Muscle layer of colon (tissue), 2 donors: ENCODE data around the gene MUC13.

Experiments used
- H3K27ac ChIP-seq: one replicate; pipeline ENCODE4 v1.7.0; 2013; ENCODE audit warnings: low read depth, mild to moderate bottlenecking, low read length, moderate library complexity
- H3K27me3 ChIP-seq, 2 donors: one replicate each; pipeline ENCODE4 v1.7.0; 2013; ENCODE audit warnings: low read length in 2 of 2, mild to moderate bottlenecking in 2 of 2; ENCODE audit not compliant: insufficient read depth in 2 of 2, control insufficient read depth in 1 of 2
- H3K36me3 ChIP-seq: one replicate; pipeline ENCODE4 v1.7.0; 2013; ENCODE audit warnings: mild to moderate bottlenecking, low read length; ENCODE audit not compliant: insufficient read depth
- H3K4me1 ChIP-seq: one replicate; pipeline ENCODE4 v1.7.0; 2013; ENCODE audit warnings: mild to moderate bottlenecking, low read length; ENCODE audit not compliant: insufficient read depth
- H3K4me3 ChIP-seq, 2 donors: one replicate each; pipeline ENCODE4 v1.7.0; 2013; ENCODE audit warnings: low read length in 2 of 2, low read depth in 1 of 2, mild to moderate bottlenecking in 1 of 2, moderate library complexity in 1 of 2
- H3K9ac ChIP-seq: one replicate; pipeline ENCODE4 v1.7.0; 2013; ENCODE audit warnings: low read length
- H3K9me3 ChIP-seq: one replicate; pipeline ENCODE4 v1.7.0; 2013; ENCODE audit warnings: mild to moderate bottlenecking, low read length
- donor health status: abdominal sarcoma.
- donor health status: Adenocarcinoma of cecum.

Gene MUC13

DNA sequence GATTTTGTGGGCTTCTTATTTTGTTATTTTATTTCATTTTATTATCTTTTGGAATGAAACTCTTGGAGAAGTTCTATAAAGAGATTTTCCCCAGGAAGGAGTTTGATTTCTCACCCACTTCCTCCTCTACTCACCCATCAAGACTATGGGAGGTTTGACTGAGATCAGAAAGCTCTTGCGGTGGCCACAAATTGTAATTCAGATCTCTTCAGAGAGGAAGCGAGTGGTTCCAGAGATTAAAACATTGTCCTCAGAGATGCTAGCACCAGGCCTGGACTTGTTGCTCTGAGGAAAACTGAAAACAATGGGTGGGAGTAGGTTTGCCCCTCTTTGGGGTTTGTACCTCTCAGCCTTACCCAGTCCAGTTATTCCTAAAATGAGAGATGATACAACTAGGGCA is 8.1 kb upstream of the MUC13 start:
- no peak overlapping the region for H3K27ac ChIP-seq
- no peak overlapping the region for H3K9ac ChIP-seq
- H3K9me3 ChIP-seq = no peaks in the 10 kb centered on the region
- no peak overlapping the region for H3K4me3 ChIP-seq
- no peaks in the 10 kb centered on the region for H3K36me3 ChIP-seq
- no peaks in the 10 kb centered on the region for H3K4me1 ChIP-seq
- H3K27me3 ChIP-seq = no peaks in the 10 kb centered on the region

DNA sequence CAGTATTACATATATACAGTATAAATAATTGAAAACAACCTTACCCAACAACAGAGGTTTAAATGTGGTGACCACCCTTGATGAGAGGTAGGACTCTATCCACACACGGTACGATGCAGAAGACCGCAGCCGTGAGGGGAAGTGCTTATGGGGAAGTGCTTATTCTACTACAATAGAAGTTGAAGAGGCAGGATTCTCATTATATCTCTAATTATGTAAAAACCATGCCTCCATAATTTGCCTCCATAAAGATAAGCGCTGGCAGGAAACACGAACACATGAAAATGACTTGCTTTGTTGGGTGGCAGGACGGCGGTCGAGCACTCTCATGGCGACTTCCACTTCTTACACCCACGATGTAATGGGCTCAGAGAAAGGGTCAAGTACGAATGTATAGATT is 7.2 kb upstream of the MUC13 start:
- Histone ChIP-seq H3K9ac (no peak overlapping the region), H3K27ac (no peak overlapping the region), H3K36me3 (no peaks in the 10 kb centered on the region), H3K27me3 (no peaks in the 10 kb centered on the region), H3K9me3 (no peaks in the 10 kb centered on the region), H3K4me1 (no peaks in the 10 kb centered on the region), H3K4me3 (no peak overlapping the region)

DNA sequence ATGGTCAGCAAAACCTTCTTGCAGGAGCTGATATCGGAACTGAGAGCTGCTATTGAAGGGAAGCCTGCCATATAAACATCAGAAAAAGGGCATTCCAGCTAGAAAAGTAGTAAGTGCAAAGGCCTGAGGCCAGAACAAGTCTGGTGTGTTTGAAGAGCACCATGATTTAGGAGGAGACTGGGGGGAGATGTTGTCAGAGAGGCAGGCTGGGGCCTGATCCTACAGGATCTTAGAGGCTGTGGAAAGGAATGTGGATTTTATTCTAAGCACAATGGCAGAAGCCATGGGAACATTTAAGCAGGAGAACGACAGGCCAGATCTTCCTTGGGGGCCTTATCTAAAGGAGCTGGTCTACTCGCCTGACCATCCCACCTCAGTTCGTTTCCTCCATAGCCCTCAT is 5.1 kb upstream of the MUC13 start:
- Histone ChIP-seq H3K9me3 (no peaks in the 10 kb centered on the region), H3K4me1 (no peaks in the 10 kb centered on the region), H3K9ac (no peak overlapping the region), H3K4me3 (no peak overlapping the region), H3K27ac (no peak overlapping the region), H3K36me3 (no peaks in the 10 kb centered on the region), H3K27me3 (no peaks in the 10 kb centered on the region)

DNA sequence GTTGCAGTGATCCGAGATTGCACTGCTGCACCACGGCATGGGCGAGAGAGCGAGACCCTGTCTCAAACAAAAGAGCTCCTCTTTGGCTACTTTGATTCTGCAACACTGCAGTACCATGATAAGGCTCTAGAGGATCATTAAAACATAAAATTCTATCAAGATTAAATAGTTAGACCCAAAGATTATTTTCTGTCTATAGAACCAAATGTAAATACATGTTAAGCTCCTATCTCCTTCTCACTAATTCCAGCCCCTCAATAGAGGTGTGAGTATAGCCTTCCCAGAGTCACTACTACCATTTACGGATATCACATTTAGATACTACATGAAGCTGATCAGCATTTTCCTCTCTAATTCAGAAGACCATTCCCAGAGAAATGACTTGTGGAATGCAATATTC is 4.3 kb upstream of the MUC13 start:
- Histone ChIP-seq H3K27me3 (no peaks in the 10 kb centered on the region), H3K36me3 (no peaks in the 10 kb centered on the region), H3K9me3 (no peaks in the 10 kb centered on the region), H3K4me3 (no peak overlapping the region), H3K4me1 (no peaks in the 10 kb centered on the region), H3K9ac (no peak overlapping the region), H3K27ac (no peak overlapping the region)

DNA sequence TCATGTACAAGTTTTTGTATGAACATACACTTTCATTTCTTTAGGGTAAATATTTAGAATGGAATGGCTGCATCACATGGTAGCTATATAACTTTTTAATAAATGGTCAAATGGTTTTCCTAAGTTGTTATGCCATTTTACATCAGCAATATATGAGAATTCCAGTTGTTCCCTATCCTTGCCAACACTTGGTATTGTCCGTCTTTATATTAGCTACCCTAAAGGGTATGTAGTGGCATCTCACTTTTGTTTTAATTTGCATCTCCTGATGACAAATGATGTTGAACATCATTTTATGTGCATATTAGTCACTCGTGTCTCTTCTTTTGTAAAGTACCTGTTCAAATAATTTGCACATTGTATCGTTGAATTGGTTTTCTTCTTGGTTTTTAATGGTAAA is 2.5 kb upstream of the MUC13 start:
- H3K27ac ChIP-seq = no peak overlapping the region
- no peaks in the 10 kb centered on the region for H3K4me1 ChIP-seq
- no peaks in the 10 kb centered on the region for H3K9me3 ChIP-seq
- H3K9ac ChIP-seq = no peak overlapping the region
- H3K4me3 ChIP-seq = no peak overlapping the region
- H3K36me3 ChIP-seq = no peaks in the 10 kb centered on the region
- H3K27me3 ChIP-seq = no peaks in the 10 kb centered on the region

DNA sequence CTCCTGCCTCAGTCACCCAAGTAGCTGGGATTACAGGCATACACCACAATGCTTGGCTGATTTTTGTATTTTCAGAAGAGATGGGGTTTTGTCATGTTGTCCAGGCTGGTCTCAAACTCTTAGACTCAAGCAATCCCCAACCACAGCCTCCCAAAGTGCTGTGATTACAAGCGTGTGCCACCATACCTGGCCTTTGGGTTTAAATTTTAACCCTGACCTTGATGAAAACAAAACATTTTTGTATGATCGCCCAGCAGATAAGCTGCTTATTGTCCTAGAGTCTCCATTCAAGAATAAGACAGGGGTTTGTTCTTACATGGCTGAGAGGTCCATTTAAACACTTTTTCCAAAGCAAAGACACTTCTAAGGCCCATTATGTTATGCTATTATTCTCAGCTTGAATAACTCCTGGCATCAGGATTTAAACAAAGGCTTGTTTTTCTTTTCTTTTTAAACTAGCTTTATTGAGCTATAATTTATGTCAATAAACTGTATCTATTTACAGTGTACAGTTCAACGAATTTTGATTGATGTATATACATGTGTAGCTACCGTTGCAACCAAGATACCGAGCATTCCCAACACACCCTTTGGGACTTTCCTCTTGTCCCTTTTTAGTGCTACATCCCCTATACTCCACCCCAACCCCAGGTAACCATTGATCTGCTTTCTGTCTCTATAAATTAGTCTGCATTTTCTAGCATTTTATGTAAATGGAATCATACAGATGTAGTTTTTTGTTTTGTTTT is 1.4 kb upstream of the MUC13 start:
- H3K9me3 ChIP-seq = no peaks in the 10 kb centered on the region
- H3K4me3 ChIP-seq = no peak overlapping the region
- no peak overlapping the region for H3K9ac ChIP-seq

DNA sequence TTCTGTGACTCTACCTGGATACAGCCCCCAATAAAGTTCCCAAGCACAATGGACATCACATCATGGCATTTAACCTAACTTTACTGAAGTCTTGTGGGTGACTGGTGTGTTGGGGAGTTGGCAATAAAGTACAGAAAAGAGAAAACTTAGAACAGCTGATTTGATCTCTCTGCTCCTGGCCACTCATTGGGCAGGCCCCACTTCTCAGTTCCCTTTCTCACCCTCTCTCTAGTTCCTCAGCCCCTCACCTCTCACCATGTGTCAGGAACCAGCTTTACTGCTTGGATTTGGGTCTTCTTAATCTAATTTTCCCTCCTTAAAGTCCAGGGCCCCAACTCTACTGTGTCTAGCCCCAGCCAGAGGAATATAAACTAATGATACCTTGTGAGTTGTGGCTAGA is 713 bp upstream of the MUC13 start:
- no peak overlapping the region for H3K9ac ChIP-seq
- H3K27ac ChIP-seq = no peak overlapping the region
- no peaks in the 10 kb centered on the region for H3K9me3 ChIP-seq
- no peak overlapping the region for H3K4me3 ChIP-seq
- no peaks in the 10 kb centered on the region for H3K4me1 ChIP-seq
- H3K27me3 ChIP-seq = no peaks in the 10 kb centered on the region
- no peaks in the 10 kb centered on the region for H3K36me3 ChIP-seq

More for the DNA sequence above, 1.4 kb upstream of the MUC13 start:
- H3K27me3 ChIP-seq = no peaks in the 10 kb centered on the region
- no peak overlapping the region for H3K27ac ChIP-seq
- H3K36me3 ChIP-seq = no peaks in the 10 kb centered on the region
- no peaks in the 10 kb centered on the region for H3K4me1 ChIP-seq

DNA sequence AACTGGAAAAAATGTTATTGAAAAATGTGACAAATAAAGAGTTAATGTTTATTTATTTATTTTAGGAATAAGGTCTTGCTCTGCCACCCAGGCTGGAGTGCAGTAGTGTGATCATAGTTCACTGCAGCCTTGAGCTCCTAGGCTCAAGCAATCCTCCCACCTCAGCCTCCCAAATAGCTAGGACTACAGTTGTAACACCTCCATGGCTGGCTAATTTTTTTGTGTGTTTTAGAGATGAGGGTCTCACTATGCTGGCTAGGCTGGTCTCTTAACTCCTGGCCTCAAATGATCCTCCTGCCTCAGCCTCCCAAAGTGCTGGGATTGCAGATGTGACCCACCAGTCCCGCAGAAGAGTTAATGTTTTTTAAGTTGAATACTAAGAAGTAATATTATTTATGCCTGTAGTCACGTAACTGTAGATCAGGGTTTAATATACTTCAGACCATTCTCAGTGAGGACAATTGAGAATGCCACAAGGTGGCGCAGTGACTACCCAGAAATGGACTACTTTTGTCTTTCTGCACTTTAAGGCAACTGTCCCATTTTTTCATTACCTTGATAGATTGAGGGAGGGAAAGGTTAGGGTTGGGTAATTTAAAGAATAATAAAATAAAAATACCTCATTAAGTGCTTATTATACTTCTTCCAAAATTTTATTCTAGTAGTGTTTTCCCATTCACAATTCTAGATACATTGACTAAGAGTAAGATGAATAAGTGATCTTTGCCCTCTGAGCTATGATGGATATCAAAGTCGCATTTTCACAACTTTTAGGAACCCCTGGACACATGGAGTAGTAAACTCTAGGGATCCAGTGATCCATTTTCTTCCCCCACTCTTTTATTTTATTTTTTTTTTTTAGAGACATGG is 6.0 kb downstream of the MUC13 start:
- H3K36me3 ChIP-seq = no peaks in the 10 kb centered on the region
- H3K27me3 ChIP-seq = no peaks in the 10 kb centered on the region
- H3K4me1 ChIP-seq = no peaks in the 10 kb centered on the region
- no peak overlapping the region for H3K27ac ChIP-seq
- H3K9me3 ChIP-seq = no peaks in the 10 kb centered on the region
- H3K9ac ChIP-seq = no peak overlapping the region
- H3K4me3 ChIP-seq = no peak overlapping the region

DNA sequence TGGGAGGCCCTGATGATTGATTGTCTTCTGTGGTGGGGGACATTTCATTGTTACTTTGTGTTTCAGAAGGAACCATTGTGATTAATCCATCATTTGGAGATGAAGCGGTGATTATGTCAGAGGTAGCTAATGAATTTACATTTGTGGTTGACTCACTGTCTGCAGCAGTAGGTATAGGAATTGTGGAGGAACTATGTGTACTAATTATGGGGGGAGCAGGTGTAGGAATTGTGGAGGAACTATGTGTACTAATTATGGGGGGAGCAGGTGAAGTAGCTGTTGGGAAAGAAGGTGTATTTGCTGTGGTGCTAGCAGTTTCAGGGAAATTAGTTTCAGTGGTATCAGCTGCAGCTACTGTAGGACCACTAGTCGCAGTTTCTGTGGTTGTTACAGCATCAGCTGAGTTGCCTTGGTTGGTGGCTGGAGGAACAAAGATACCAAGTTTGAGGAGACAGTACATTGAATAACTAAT is 6.9 kb downstream of the MUC13 start:
- Histone ChIP-seq H3K27ac (no peak overlapping the region), H3K4me3 (no peak overlapping the region), H3K9ac (no peak overlapping the region), H3K36me3 (no peaks in the 10 kb centered on the region), H3K27me3 (no peaks in the 10 kb centered on the region), H3K4me1 (no peaks in the 10 kb centered on the region), H3K9me3 (no peaks in the 10 kb centered on the region)

DNA sequence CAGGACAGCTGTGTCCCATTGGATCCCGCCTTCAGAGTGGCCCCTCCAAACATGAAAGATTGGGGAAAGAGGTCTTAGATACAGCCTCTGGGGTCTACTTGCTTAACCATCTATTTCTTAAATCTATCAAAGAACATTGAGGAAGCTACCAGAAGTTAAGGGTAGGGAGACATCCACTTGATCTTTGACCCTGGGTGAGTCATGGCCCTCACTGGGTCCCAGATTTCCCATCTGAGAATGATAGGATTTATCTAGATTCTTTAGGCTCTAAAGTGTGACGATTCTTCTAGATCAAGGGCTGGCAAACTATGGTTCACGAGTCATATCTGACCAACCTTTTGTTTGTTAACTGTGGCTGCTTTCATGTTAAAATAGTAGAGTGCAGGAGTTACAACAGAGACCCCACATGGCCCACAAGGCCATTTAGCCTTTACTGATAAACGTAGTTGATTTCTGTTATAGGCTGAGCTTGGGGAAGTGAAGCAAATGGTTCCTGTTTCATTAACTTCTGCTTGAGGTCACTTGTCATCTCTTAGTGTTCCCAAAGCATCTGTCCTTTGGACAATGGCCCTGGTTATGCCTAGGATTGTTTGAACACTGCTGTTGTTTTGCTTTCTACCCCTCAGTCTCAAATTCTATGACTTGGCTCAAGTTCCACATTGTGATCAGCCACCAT is 8.0 kb downstream of the MUC13 start:
- no peak overlapping the region for H3K27ac ChIP-seq
- H3K4me3 ChIP-seq = no peak overlapping the region
- H3K27me3 ChIP-seq = no peaks in the 10 kb centered on the region
- no peaks in the 10 kb centered on the region for H3K9me3 ChIP-seq
- no peaks in the 10 kb centered on the region for H3K36me3 ChIP-seq
- H3K9ac ChIP-seq = no peak overlapping the region
- H3K4me1 ChIP-seq = no peaks in the 10 kb centered on the region

DNA sequence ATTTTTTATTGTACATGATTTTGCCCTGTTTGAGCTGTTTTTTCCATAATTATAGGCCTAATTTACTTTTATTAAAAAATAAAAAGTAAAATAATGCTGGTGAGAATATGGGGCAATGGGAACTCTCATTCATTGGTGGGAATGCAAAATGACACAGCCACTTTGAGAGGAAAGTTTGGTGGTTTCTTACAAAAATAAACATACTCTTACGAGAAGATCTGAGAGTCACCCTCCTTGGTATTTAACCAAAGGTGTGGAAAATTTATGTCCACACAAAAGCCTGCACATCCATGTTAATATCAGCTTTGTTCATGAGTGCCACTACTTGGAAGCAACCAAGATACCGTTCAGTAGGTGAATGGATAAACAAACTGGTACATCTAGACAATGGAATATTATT is 9.8 kb downstream of the MUC13 start:
- no peaks in the 10 kb centered on the region for H3K36me3 ChIP-seq
- H3K9ac ChIP-seq = no peak overlapping the region
- no peak overlapping the region for H3K4me3 ChIP-seq
- H3K27ac ChIP-seq = no peak overlapping the region
- H3K9me3 ChIP-seq = no peaks in the 10 kb centered on the region
- no peaks in the 10 kb centered on the region for H3K27me3 ChIP-seq
- no peaks in the 10 kb centered on the region for H3K4me1 ChIP-seq
